SK-N-SH (cell line): ENCODE data around the gene TMCC2. TPM values are rescaled to one million over a fixed set of nuclear protein-coding genes. Genes with fewer than 3 reads are reported as not detected.
A peak's percentile ranks its signal among the peaks of the same experiment; 100 is the strongest.
"Not testable (repeated sequence)": the region's sequence is repeated elsewhere in the genome, so short reads cannot be mapped to it uniquely, and the experiment has no call there.

Experiments used
- CTCF ChIA-PET: fragments of 300-600, 350-600 bp; formaldehyde crosslinking; extraction: SDS; loops from one replicate; lab custom pipeline; 2021; lab: Yijun Ruan, JAX
- POLR2A ChIA-PET: fragments of 350-600 bp; sonication (Branson Sonifier 250); formaldehyde crosslinking; extraction: SDS; loops from one replicate; lab custom pipeline; 2020; ENCODE audit warnings: antibody characterized with exemption, inconsistent platforms; lab: Yijun Ruan, JAX
- DNase-seq: peaks from one replicate; pipeline ENCODE4 v3.0.0; 2012
- H2AFZ ChIP-seq: fragments of 200-600 bp; sonication (generic); 2 replicates; pipeline ENCODE4 v1.8.1; 2016; ENCODE audit warnings: antibody characterized with exemption, mild to moderate bottlenecking, low read depth
- H3F3A ChIP-seq: fragments of 200-600 bp; sonication (generic); replicated peaks from 2 replicates; pipeline ENCODE3; 2016; ENCODE audit warnings: antibody characterized with exemption, mild to moderate bottlenecking; ENCODE audit not compliant: insufficient read depth
- H3K27ac ChIP-seq, 2 experiments: fragments of 200-500 bp in 1 of 2; fragments of 200-600 bp in 1 of 2; sonication (Bioruptor generic) in 1 of 2; sonication (generic), shearing (Covaris generic) in 1 of 2; 2 replicates each; pipeline versions ENCODE4 v1.5.1 to v1.6.1; 2014 to 2016; ENCODE audit warnings: low read depth in 2 of 2, inconsistent platforms in 1 of 2, low read length in 1 of 2, mild to moderate bottlenecking in 1 of 2, mixed read lengths in 1 of 2
- H3K27me3 ChIP-seq: fragments of 200-600 bp; sonication (generic), shearing (Covaris generic); 2 replicates; pipeline ENCODE4 v1.6.1; 2016; ENCODE audit warnings: mixed run types; ENCODE audit not compliant: insufficient read depth
- H3K36me3 ChIP-seq, 2 experiments: fragments of 200-500 bp in 1 of 2; fragments of 200-600 bp in 1 of 2; sonication (Bioruptor generic) in 1 of 2; sonication (generic) in 1 of 2; replicated peaks in 1 of 2; 2 replicates each; pipeline versions ENCODE3 to v1.5.1; 2014 to 2016; ENCODE audit warnings: low read length in 1 of 2, mild to moderate bottlenecking in 1 of 2; ENCODE audit not compliant: insufficient read depth in 2 of 2, control insufficient read depth in 1 of 2
- H3K4me1 ChIP-seq, 2 experiments: fragments of 200-500 bp in 1 of 2; fragments of 200-600 bp in 1 of 2; sonication (Bioruptor generic) in 1 of 2; sonication (generic), shearing (Covaris generic) in 1 of 2; 2 replicates each; pipeline versions ENCODE4 v1.5.1 to v1.6.1; 2014 to 2016; ENCODE audit warnings: low read depth in 1 of 2, low read length in 1 of 2, mixed run types in 1 of 2; ENCODE audit not compliant: insufficient read depth in 2 of 2, control insufficient read depth in 1 of 2
- H3K4me2 ChIP-seq: fragments of 200-600 bp; sonication (generic), shearing (Covaris generic); 2 replicates; pipeline ENCODE4 v1.6.1; 2017; ENCODE audit warnings: mixed run types
- H3K4me3 ChIP-seq, 2 experiments: fragments of 200-500 bp in 1 of 2; fragments of 200-600 bp in 1 of 2; sonication (Bioruptor generic) in 1 of 2; sonication (generic), shearing (Covaris generic) in 1 of 2; 2 replicates each; pipeline versions ENCODE4 v1.5.1 to v1.8.1; 2014 to 2016; ENCODE audit warnings: low read depth in 2 of 2, inconsistent platforms in 1 of 2, low read length in 1 of 2, mild to moderate bottlenecking in 1 of 2, mixed read lengths in 1 of 2, moderate library complexity in 1 of 2
- H3K79me2 ChIP-seq: fragments of 200-600 bp; sonication (generic); 2 replicates; pipeline ENCODE4 v1.8.1; 2017; ENCODE audit warnings: mild to moderate bottlenecking; ENCODE audit not compliant: insufficient read depth
- H3K9ac ChIP-seq: fragments of 200-600 bp; sonication (generic); 2 replicates; pipeline ENCODE4 v1.6.1; 2017; ENCODE audit warnings: mixed run types
- H3K9me2 ChIP-seq: fragments of 200-600 bp; sonication (generic); 2 replicates; pipeline ENCODE4 v1.6.1; 2017; ENCODE audit warnings: mixed run types
- H3K9me3 ChIP-seq: fragments of 200-600 bp; sonication (generic); 2 replicates; pipeline ENCODE4 v1.6.1; 2017; ENCODE audit warnings: mixed run types, mild to moderate bottlenecking, moderate library complexity
- H4K20me1 ChIP-seq: fragments of 200-600 bp; sonication (generic); 2 replicates; pipeline ENCODE4 v1.6.1; 2017; ENCODE audit warnings: mild to moderate bottlenecking, mixed run types; ENCODE audit not compliant: insufficient read depth
- EZH2phosphoT487 ChIP-seq: fragments of 200-600 bp; sonication (generic); IDR thresholded peaks from 2 replicates; pipeline ENCODE4 v1.6.1; 2017; ENCODE audit warnings: low read depth, mixed run types, mild to moderate bottlenecking, antibody characterized with exemption, moderate library complexity, borderline replicate concordance
- GATA2 ChIP-seq: sonication (generic); formaldehyde crosslinking; IDR thresholded peaks from 2 replicates; pipeline ENCODE4 v1.5.0; 2020; ENCODE audit warnings: mild to moderate bottlenecking, missing genetic modification reagents
- POLR2AphosphoS5 ChIP-seq: IDR thresholded peaks from 2 replicates; pipeline ENCODE4 v1.6.1; 2012; ENCODE audit warnings: low read depth, low read length
- RCOR1 ChIP-seq: fragments of 150-350 bp; IDR thresholded peaks from 2 replicates; pipeline ENCODE4 v1.6.1; 2017; ENCODE audit warnings: antibody characterized with exemption, low read length
- RFX5 ChIP-seq: IDR thresholded peaks from 2 replicates; pipeline ENCODE4 v1.6.1; 2012; ENCODE audit warnings: mild to moderate bottlenecking, improper control_type of control experiment, low read length
- RXRA ChIP-seq: IDR thresholded peaks from 2 replicates; pipeline ENCODE4 v1.4.0; 2012; ENCODE audit warnings: low read depth, mild to moderate bottlenecking, borderline replicate concordance
- SIN3A ChIP-seq: IDR thresholded peaks from 2 replicates; pipeline ENCODE4 v1.6.1; 2012; ENCODE audit warnings: low read depth, mild to moderate bottlenecking, low read length, moderate library complexity, borderline replicate concordance
- TCF12 ChIP-seq: IDR thresholded peaks from 2 replicates; pipeline ENCODE4 v1.4.0; 2012
- WGBS: methylation state at CpG from one replicate; pipeline ENCODE4 v1.1.6; 2017; ENCODE audit warnings: low lambda C conversion rate; 5-methylcytosine and 5-hydroxymethylcytosine counted together
- polyA plus RNA-seq, 3 experiments: library from polyadenylated mRNA; depleted of rRNA; stranded (reverse); fragments of >200 nt; gene quantifications; 2 replicates each; pipeline ENCODE4 v1.2.3, GENCODE V29; 2012
- TF ChIP-seq, protein P1 (sequence below): IDR thresholded peaks from 2 replicates; pipeline ENCODE4 v1.4.0; 2012; ENCODE audit warnings: low read depth, borderline replicate concordance
- TF ChIP-seq, protein P2 (sequence below): IDR thresholded peaks from 2 replicates; pipeline ENCODE4 v1.6.1; 2012; ENCODE audit warnings: mild to moderate bottlenecking, low read depth, low read length, moderate library complexity
- TF ChIP-seq, protein P3 (sequence below): IDR thresholded peaks from 2 replicates; pipeline ENCODE4; 2012

Gene TMCC2
- polyA plus RNA-seq, 1 of the 3 experiments (the other 2 are of a cell fraction), result 6.0 TPM

DNA sequence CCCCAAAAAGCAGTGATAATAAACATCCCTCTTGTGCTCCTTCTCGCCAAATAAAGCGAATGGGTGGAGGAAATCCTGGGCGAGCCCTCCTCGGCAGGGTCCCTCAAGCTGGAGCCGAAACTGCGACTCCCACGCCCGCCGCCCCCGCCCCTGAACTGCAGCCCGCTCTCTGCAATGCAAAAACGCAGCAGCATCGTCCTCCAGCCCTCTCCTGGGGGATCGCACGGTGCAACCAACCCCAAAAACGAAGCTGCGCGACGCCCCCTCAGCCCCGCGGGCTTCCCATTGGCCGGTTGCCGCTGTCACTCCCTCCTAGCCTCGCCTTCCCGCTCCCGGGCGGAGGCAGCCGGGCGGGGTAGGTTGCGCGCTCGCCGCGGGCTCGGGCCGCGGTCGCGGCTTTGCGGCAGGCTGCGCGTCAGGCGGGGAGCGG lies at the start of gene TMCC2 (continued):
- TF ChIP-seq, protein P1, sequence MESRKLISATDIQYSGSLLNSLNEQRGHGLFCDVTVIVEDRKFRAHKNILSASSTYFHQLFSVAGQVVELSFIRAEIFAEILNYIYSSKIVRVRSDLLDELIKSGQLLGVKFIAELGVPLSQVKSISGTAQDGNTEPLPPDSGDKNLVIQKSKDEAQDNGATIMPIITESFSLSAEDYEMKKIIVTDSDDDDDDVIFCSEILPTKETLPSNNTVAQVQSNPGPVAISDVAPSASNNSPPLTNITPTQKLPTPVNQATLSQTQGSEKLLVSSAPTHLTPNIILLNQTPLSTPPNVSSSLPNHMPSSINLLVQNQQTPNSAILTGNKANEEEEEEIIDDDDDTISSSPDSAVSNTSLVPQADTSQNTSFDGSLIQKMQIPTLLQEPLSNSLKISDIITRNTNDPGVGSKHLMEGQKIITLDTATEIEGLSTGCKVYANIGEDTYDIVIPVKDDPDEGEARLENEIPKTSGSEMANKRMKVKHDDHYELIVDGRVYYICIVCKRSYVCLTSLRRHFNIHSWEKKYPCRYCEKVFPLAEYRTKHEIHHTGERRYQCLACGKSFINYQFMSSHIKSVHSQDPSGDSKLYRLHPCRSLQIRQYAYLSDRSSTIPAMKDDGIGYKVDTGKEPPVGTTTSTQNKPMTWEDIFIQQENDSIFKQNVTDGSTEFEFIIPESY, result no peak
- TF ChIP-seq GATA2 (CRISPR knock-in tag) (no peak), EZH2phosphoT487 (no peak), TCF12 (no peak), RFX5 (no peak), SIN3A (0 out of 2 replicates have a peak, but pooled peaks have one; percentile 15), RCOR1 (no peak), RXRA (no peak)
- TF ChIP-seq, protein P2, sequence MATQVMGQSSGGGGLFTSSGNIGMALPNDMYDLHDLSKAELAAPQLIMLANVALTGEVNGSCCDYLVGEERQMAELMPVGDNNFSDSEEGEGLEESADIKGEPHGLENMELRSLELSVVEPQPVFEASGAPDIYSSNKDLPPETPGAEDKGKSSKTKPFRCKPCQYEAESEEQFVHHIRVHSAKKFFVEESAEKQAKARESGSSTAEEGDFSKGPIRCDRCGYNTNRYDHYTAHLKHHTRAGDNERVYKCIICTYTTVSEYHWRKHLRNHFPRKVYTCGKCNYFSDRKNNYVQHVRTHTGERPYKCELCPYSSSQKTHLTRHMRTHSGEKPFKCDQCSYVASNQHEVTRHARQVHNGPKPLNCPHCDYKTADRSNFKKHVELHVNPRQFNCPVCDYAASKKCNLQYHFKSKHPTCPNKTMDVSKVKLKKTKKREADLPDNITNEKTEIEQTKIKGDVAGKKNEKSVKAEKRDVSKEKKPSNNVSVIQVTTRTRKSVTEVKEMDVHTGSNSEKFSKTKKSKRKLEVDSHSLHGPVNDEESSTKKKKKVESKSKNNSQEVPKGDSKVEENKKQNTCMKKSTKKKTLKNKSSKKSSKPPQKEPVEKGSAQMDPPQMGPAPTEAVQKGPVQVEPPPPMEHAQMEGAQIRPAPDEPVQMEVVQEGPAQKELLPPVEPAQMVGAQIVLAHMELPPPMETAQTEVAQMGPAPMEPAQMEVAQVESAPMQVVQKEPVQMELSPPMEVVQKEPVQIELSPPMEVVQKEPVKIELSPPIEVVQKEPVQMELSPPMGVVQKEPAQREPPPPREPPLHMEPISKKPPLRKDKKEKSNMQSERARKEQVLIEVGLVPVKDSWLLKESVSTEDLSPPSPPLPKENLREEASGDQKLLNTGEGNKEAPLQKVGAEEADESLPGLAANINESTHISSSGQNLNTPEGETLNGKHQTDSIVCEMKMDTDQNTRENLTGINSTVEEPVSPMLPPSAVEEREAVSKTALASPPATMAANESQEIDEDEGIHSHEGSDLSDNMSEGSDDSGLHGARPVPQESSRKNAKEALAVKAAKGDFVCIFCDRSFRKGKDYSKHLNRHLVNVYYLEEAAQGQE, result no peak
- TF ChIP-seq, all 33 proteins: peak for 8

DNA sequence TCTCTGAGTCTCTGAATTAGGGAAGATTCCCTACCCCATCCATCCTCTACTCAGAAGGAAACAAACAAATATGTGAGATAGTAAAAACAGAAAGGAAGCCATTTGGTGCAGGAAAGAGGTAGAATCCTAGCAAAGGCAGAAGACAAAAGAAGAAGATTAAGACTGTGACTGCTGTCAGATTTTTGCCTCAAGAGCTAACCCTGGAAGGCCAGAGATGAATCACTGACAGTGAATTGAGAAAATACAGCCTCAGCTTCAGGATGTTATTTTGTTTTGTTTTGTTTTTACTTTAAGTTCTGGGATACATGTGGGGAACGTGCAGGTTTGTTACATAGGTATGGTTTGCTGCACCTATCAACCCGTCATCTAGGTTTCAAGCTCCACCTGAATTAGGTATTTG lies 47.9 kb upstream of the TMCC2 start:
- peaks cover 32% of the 10 kb centered on the region for H3K79me2 ChIP-seq
- H3K4me3 ChIP-seq, result no peak overlapping the region
- H3K4me2 ChIP-seq, result no peak overlapping the region
- no peaks in the 10 kb centered on the region for H3K9me3 ChIP-seq
- TF ChIP-seq, protein P3, sequence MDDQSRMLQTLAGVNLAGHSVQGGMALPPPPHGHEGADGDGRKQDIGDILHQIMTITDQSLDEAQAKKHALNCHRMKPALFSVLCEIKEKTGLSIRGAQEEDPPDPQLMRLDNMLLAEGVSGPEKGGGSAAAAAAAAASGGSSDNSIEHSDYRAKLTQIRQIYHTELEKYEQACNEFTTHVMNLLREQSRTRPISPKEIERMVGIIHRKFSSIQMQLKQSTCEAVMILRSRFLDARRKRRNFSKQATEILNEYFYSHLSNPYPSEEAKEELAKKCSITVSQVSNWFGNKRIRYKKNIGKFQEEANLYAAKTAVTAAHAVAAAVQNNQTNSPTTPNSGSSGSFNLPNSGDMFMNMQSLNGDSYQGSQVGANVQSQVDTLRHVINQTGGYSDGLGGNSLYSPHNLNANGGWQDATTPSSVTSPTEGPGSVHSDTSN, result 0 out of 2 replicates have a peak, but pooled peaks have one; percentile 37
- TF ChIP-seq POLR2AphosphoS5, result no peak
- H3K27ac ChIP-seq, result peak overlapping the region in 1 of 2 experiments; percentile 69; a peak in 2 of 4 replicates
- peaks cover 3% of the 10 kb centered on the region; the same call in 1 of the 2 replicates for H4K20me1 ChIP-seq
- 83% methylated on average over 2 of the region's 2 CpGs for WGBS
- CTCF ChIA-PET, result interaction anchor here (0.8 kb wide), 1 partner anchor 239 kb away, joined by 3 read pairs; no protein-coding TSS in a partner anchor
- DNase-seq, result no peak
- POLR2A ChIA-PET, result no interaction called here
- H3K9ac ChIP-seq, result peak overlapping the region; percentile 40; the same call in 1 of the 2 replicates
- H2AFZ ChIP-seq, result no peak overlapping the region
- peaks cover 21% of the 10 kb centered on the region for H3F3A ChIP-seq
- H3K9me2 ChIP-seq, result no peaks in the 10 kb centered on the region
- H3K27me3 ChIP-seq, result no peaks in the 10 kb centered on the region
- H3K36me3 ChIP-seq, result peaks cover 0 to 11% of the 10 kb centered on the region in 2 experiments
- peaks cover 0 to 20% of the 10 kb centered on the region in 2 experiments; a peak in 3 of 4 replicates for H3K4me1 ChIP-seq

DNA sequence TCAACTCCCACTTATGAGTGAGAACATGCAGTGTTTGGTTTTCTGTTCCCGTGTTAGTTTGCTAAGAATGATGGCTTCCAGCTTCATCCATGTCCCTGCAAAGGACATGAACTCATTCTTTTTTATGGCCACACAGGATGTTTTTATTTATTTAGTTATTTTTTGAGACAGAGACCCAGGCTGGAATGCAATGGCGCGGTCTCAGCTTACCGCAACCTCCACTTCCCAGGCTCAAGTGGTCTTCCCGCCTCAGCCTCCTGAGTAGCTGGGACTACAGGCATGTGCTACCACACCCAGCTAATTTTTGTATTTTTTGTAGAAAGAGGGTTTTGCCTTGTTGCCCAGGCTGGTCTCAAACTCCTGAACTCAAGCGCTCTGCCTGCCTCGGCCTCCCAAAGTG lies 47.4 kb upstream of the TMCC2 start:
- Histone ChIP-seq H3F3A (peaks cover 17% of the 10 kb centered on the region), H3K79me2 (peaks cover 34% of the 10 kb centered on the region), H3K27ac (peak overlapping the region in 1 of 2 experiments; percentile 69; a peak in 2 of 4 replicates), H3K36me3 (peaks cover 0 to 12% of the 10 kb centered on the region in 2 experiments), H3K4me1 (peaks cover 0 to 16% of the 10 kb centered on the region in 2 experiments; a peak in 2 of 4 replicates)
- H3K9me2 ChIP-seq, H3K27me3 ChIP-seq, H4K20me1 ChIP-seq, H3K9me3 ChIP-seq, H2AFZ ChIP-seq, DNase-seq, POLR2A ChIA-PET, H3K4me2 ChIP-seq, H3K9ac ChIP-seq, H3K4me3 ChIP-seq: not testable (repeated sequence)
- 90% methylated on average over 7 of the region's 7 CpGs for WGBS
- CTCF ChIA-PET, result interaction anchor here (0.8 kb wide), 1 partner anchor 239 kb away, joined by 3 read pairs; no protein-coding TSS in a partner anchor
